CD14-positive monocyte (primary cell): Measurements from ENCODE around the gene EEF1G. TPM values are rescaled to one million over a fixed set of nuclear protein-coding genes. Genes with fewer than 3 reads are reported as not detected.
"Not testable (repeated sequence)": the region's sequence is repeated elsewhere in the genome, so short reads cannot be mapped to it uniquely, and the experiment has no call there.

ENCODE experiments used
- DNase-seq, 3 donors: peaks; one replicate each; pipeline ENCODE4 v3.0.0-alpha.2; 2011 to 2022
- H2AFZ ChIP-seq: 2 replicates; pipeline ENCODE4 v1.6.0; 2012; ENCODE audit warnings: mild to moderate bottlenecking, low read depth, low read length, inconsistent platforms; ENCODE audit not compliant: insufficient read depth, poor library complexity, severe bottlenecking
- H3K27ac ChIP-seq, 2 donors: 1 replicate in 1 of 2; 2 replicates in 1 of 2; pipeline ENCODE4 v1.5.1; 2012 to 2013; ENCODE audit warnings: low read length in 2 of 2, control low read depth in 1 of 2, inconsistent platforms in 1 of 2, low read depth in 1 of 2, mild to moderate bottlenecking in 1 of 2
- H3K27me3 ChIP-seq, 2 donors: one replicate each; pipeline versions ENCODE4 v1.6.0 to v1.6.1; 2011 to 2013; ENCODE audit warnings: low read length in 2 of 2; ENCODE audit not compliant: control insufficient read depth in 2 of 2, insufficient read depth in 2 of 2
- H3K36me3 ChIP-seq, 2 donors: replicated peaks in 1 of 2; 1 replicate in 1 of 2; 2 replicates in 1 of 2; pipeline versions ENCODE4 v1.5.1 to v1.6.1; 2012 to 2013; ENCODE audit warnings: low read length in 2 of 2, control low read depth in 1 of 2, inconsistent platforms in 1 of 2, mild to moderate bottlenecking in 1 of 2; ENCODE audit not compliant: insufficient read depth in 2 of 2, control insufficient read depth in 1 of 2
- H3K4me1 ChIP-seq, 2 donors: 1 replicate in 1 of 2; 2 replicates in 1 of 2; pipeline versions ENCODE4 v1.5.1 to v1.6.1; 2012 to 2013; ENCODE audit warnings: low read length in 2 of 2, control low read depth in 1 of 2, inconsistent platforms in 1 of 2, mild to moderate bottlenecking in 1 of 2, moderate library complexity in 1 of 2; ENCODE audit not compliant: insufficient read depth in 2 of 2, control insufficient read depth in 1 of 2
- H3K4me2 ChIP-seq: replicated peaks from 2 replicates; pipeline ENCODE3; 2012; ENCODE audit warnings: low read length, moderate library complexity, mild to moderate bottlenecking; ENCODE audit not compliant: poor library complexity, severe bottlenecking; ENCODE audit errors: extremely low read depth
- H3K4me3 ChIP-seq, 3 experiments: fragments of 200-600 bp in 1 of 3; sonication (generic) in 1 of 3; replicated peaks in 1 of 3; 1 replicate in 2 of 3; 2 replicates in 1 of 3; pipeline ENCODE4 v1.5.1; 2011 to 2013; ENCODE audit warnings: low read length in 3 of 3, mild to moderate bottlenecking in 3 of 3, control low read depth in 2 of 3, low read depth in 2 of 3, inconsistent platforms in 1 of 3, moderate library complexity in 1 of 3
- H3K79me2 ChIP-seq: 2 replicates; pipeline ENCODE4 v1.6.0; 2012; ENCODE audit warnings: mild to moderate bottlenecking, control low read depth, inconsistent platforms, low read length, moderate library complexity; ENCODE audit not compliant: insufficient read depth
- H3K9ac ChIP-seq: 2 replicates; pipeline ENCODE4 v1.6.0; 2017; ENCODE audit warnings: low read length, mild to moderate bottlenecking; ENCODE audit not compliant: insufficient read depth, poor library complexity, severe bottlenecking
- H3K9me3 ChIP-seq, 2 donors: replicated peaks in 1 of 2; 1 replicate in 1 of 2; 2 replicates in 1 of 2; pipeline versions ENCODE4 v1.5.1 to v1.6.1; 2012 to 2013; ENCODE audit warnings: low read length in 2 of 2, control low read depth in 1 of 2; ENCODE audit not compliant: control insufficient read depth in 1 of 2, insufficient read depth in 1 of 2
- H4K20me1 ChIP-seq: 2 replicates; pipeline ENCODE4 v1.6.0; 2012; ENCODE audit warnings: mild to moderate bottlenecking, low read length, control low read depth, moderate library complexity; ENCODE audit not compliant: insufficient read depth
- H3K27ac Mint-ChIP-seq, 7 donors: one replicate each; pipeline ENCODE4 v1.8.0; 2020; ENCODE audit warnings: mild to moderate bottlenecking in 7 of 7, mixed read lengths in 7 of 7, moderate library complexity in 6 of 7, inconsistent platforms in 2 of 7
- H3K27me3 Mint-ChIP-seq, 3 donors: one replicate each; pipeline ENCODE4 v1.8.0; 2021 to 2022; ENCODE audit warnings: low read depth in 3 of 3, mild to moderate bottlenecking in 3 of 3, mixed read lengths in 3 of 3, moderate library complexity in 3 of 3, inconsistent platforms in 1 of 3
- H3K36me3 Mint-ChIP-seq, 2 donors: one replicate each; pipeline ENCODE4 v1.8.0; 2020; ENCODE audit warnings: mixed read lengths in 2 of 2, inconsistent platforms in 1 of 2, mild to moderate bottlenecking in 1 of 2
- H3K4me1 Mint-ChIP-seq: one replicate; pipeline ENCODE4 v1.8.0; 2020; ENCODE audit warnings: mild to moderate bottlenecking, mixed read lengths
- H3K4me3 Mint-ChIP-seq, 2 donors: one replicate each; pipeline ENCODE4 v1.8.0; 2020; ENCODE audit warnings: mild to moderate bottlenecking in 2 of 2, mixed read lengths in 2 of 2, moderate library complexity in 1 of 2
- H3K9me3 Mint-ChIP-seq, 7 donors: one replicate each; pipeline ENCODE4 v1.8.0; 2020 to 2022; ENCODE audit warnings: mixed read lengths in 7 of 7, mild to moderate bottlenecking in 6 of 7, moderate library complexity in 6 of 7, inconsistent platforms in 2 of 7
- WGBS: methylation state at CpG from one replicate; pipeline ENCODE4 v1.1.5; 2013; ENCODE audit warnings: missing lambda C conversion rate; ENCODE audit not compliant: insufficient coverage; 5-methylcytosine and 5-hydroxymethylcytosine counted together
- intact Hi-C, 2 donors: fragments of 100-400 bp; cut with micrococcal nuclease; formaldehyde crosslinking; loops; one replicate each; pipeline versions ENCODE4 v1.15.0 to v1.15.1; 2023
- polyA plus RNA-seq, 3 donors: library from polyadenylated mRNA; depleted of rRNA in 1 of 3; unstranded in 2 of 3; stranded (reverse) in 1 of 3; fragments of 300-500 nt in 2 of 3; fragments of >200 nt in 1 of 3; fragmentation: Illumina TruSeq in 2 of 3; gene quantifications; 1 replicate in 2 of 3; 2 replicates in 1 of 3; pipeline ENCODE4 v1.2.3, GENCODE V29; 2012 to 2021
- TF ChIP-seq, protein P1 (sequence below): fragments of 200-600 bp; IDR thresholded peaks from one replicate; pipeline ENCODE4 v1.8.0; 2022; ENCODE audit warnings: antibody characterized with exemption, mild to moderate bottlenecking

Gene EEF1G
- polyA plus RNA-seq, 3 donors = 490 to 603 (median 491) TPM

DNA sequence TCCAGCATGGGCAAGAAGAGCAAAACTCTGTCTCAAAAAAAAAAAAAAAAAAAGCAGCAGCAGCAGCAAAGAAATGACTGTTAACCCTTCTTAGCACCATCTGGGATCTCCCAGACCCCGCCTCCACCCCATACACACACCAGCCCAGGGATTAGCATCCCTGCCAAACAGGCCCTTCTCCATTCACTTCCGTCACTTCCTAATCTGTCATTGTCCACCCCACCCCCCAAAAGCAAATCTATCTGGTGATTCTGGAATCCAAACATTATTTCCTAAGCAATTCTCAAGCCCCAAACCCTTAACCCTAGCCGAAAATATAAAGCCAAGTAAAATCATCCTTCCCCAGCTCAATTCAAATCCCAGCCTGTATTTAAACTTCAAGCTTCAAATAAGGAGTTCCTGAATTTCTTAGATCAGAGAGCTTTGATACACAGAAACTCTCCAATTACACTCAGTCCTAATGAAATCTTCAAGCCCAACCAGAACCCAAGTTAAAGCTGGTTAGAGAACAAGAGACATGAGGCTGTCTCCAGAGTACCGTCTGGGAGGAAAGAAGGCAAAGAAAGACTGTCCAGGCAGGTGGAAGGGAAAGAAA is 21.1 kb downstream of the EEF1G start:
- H3K4me3 ChIP-seq = peak overlapping the region; percentile 0 to 72 (median 9)
- peaks cover 8% of the 10 kb centered on the region for H4K20me1 ChIP-seq
- intact Hi-C loops = loop anchor here (1.0 to 5.0 kb wide), 2 partner anchors 9 to 585 kb away; partner anchors contain the start of gene FTH1 (in 1 of the 2)
- H3K79me2 ChIP-seq = peaks cover 25% of the 10 kb centered on the region
- H3K4me1 ChIP-seq = peaks cover 74 to 75% of the 10 kb centered on the region in 2 donors
- peak overlapping the region; percentile 70 to 84 for H3K4me3 Mint-ChIP-seq
- peaks cover 5 to 7% of the 10 kb centered on the region in 2 donors for H3K36me3 Mint-ChIP-seq
- peak overlapping the region; percentile 77 for H3K4me2 ChIP-seq
- DNase-seq = peak; percentile 65 to 71 (median 66)
- H2AFZ ChIP-seq = no peak overlapping the region
- H3K9me3 ChIP-seq = no peaks in the 10 kb centered on the region
- no peaks in the 10 kb centered on the region for H3K27me3 ChIP-seq
- peak overlapping the region; percentile 92 for H3K9ac ChIP-seq
- TF ChIP-seq, protein P1, sequence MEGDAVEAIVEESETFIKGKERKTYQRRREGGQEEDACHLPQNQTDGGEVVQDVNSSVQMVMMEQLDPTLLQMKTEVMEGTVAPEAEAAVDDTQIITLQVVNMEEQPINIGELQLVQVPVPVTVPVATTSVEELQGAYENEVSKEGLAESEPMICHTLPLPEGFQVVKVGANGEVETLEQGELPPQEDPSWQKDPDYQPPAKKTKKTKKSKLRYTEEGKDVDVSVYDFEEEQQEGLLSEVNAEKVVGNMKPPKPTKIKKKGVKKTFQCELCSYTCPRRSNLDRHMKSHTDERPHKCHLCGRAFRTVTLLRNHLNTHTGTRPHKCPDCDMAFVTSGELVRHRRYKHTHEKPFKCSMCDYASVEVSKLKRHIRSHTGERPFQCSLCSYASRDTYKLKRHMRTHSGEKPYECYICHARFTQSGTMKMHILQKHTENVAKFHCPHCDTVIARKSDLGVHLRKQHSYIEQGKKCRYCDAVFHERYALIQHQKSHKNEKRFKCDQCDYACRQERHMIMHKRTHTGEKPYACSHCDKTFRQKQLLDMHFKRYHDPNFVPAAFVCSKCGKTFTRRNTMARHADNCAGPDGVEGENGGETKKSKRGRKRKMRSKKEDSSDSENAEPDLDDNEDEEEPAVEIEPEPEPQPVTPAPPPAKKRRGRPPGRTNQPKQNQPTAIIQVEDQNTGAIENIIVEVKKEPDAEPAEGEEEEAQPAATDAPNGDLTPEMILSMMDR = no peak
- peaks cover 2 to 28% (median 8%) of the 10 kb centered on the region in 3 donors for H3K27me3 Mint-ChIP-seq
- no peaks in the 10 kb centered on the region for H3K9me3 Mint-ChIP-seq
- peak overlapping the region; percentile 100 for H3K27ac Mint-ChIP-seq
- H3K36me3 ChIP-seq = no peaks in the 10 kb centered on the region
- H3K4me1 Mint-ChIP-seq = peaks cover 82% of the 10 kb centered on the region
- WGBS = 39% methylated on average over 4 of the region's 4 CpGs
- peak overlapping the region; percentile 95 to 100 for H3K27ac ChIP-seq

DNA sequence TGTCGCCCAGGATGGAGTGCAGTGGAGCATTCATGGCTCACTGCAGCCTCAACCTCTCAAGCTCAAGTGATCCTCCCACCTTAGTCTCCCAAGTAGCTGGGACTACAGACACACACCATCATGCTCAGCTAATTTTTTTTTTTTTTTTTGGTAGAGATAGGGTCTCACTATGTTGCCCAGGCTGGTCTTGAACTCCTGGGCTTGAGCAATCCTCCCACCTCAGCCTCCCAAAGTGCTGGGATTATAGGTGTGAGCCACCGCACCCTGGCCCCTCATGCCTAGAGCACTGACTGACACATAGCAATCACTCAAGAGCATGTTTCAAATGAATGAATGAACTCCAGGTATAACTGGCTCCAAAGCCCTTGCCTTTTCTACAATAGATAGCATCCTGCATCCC is 23.2 kb downstream of the EEF1G start:
- not testable (repeated sequence) for H3K9me3 Mint-ChIP-seq, H3K9me3 ChIP-seq, H3K4me3 ChIP-seq, H3K9ac ChIP-seq, H2AFZ ChIP-seq, DNase-seq, H3K36me3 Mint-ChIP-seq, H3K4me3 Mint-ChIP-seq, H3K4me2 ChIP-seq, H3K27me3 ChIP-seq, H3K36me3 ChIP-seq
- H4K20me1 ChIP-seq = peaks cover 10% of the 10 kb centered on the region
- Mint-ChIP-seq H3K27ac (peak overlapping the region; percentile 100), H3K27me3 (peaks cover 0 to 35% (median 10%) of the 10 kb centered on the region in 3 donors), H3K4me1 (peaks cover 68% of the 10 kb centered on the region)
- peak overlapping the region in 1 of 2 donors; percentile 100 for H3K27ac ChIP-seq
- H3K4me1 ChIP-seq = peaks cover 61 to 62% of the 10 kb centered on the region in 2 donors
- intact Hi-C loops = loop anchor here in 1 of 2 donors (5.0 kb wide), 1 partner anchor 583 kb away; the partner anchor contains the start of gene FTH1
- H3K79me2 ChIP-seq = peaks cover 38% of the 10 kb centered on the region
- 100% methylated on average over 1 of the region's 2 CpGs for WGBS
